ENCODE data around the gene WNT7B.

The WNT7B gene

DNA sequence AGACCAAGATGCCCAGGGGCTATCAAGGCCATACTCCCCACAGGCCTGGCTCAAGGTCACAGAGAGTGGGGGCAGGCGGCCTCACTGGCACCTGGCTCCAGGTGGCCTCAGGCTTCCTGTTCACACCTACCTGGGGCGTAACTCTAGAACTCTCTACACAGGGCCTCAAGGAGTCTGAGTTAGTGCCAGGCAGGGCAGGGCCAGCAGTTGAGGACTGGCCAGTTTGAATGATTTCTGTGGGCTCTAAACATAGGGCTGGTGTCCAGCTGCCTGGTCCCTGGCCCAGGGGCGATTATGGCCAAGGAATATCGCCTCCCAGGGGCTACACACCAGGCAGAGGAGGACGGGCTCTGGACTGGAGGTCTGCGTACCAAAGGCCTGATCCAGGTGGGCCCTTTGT is 79.2 kb downstream of the WNT7B start:
- no peak overlapping the region for H3K4me3 ChIP-seq (ENCODE audit: low read depth, low read length)
- TF ChIP-seq, protein P1, sequence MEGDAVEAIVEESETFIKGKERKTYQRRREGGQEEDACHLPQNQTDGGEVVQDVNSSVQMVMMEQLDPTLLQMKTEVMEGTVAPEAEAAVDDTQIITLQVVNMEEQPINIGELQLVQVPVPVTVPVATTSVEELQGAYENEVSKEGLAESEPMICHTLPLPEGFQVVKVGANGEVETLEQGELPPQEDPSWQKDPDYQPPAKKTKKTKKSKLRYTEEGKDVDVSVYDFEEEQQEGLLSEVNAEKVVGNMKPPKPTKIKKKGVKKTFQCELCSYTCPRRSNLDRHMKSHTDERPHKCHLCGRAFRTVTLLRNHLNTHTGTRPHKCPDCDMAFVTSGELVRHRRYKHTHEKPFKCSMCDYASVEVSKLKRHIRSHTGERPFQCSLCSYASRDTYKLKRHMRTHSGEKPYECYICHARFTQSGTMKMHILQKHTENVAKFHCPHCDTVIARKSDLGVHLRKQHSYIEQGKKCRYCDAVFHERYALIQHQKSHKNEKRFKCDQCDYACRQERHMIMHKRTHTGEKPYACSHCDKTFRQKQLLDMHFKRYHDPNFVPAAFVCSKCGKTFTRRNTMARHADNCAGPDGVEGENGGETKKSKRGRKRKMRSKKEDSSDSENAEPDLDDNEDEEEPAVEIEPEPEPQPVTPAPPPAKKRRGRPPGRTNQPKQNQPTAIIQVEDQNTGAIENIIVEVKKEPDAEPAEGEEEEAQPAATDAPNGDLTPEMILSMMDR (IDR thresholded peaks at IDR 0.05; ENCODE audit: borderline replicate concordance, insufficient read depth, low read depth, low read length), result no peak

DNA sequence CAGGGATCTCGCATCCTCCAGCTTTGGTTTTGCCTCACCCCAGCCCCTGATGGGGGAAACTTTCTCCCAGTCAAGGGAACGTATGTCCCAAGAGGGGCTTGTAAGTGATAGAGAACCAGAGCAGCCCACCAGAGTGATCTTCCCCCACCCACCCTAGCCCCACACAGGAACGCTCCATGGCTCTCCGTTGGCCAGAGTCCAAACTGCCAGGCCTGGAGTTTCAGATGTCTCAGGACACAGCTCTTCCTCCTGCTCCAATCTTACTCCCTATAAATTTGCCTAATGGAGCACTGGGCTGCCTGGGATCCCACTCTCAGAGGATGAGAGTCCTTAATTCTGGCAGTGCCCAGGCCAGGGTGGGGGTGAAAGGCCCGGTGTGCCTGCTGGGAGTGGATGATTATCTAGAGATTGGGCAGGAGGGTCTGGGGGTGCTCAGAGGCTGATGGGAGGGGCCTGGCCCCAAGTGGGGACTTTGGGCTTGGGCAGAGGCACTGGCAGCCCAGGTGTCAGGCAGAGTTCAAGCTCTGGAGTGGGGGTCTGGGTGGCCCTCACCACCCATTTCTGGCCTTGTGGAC is 79.9 kb downstream of the WNT7B start:
- TF ChIP-seq, protein P1 (IDR thresholded peaks at IDR 0.05; ENCODE audit: borderline replicate concordance, insufficient read depth, low read depth, low read length), result no peak
- no peak overlapping the region for H3K4me3 ChIP-seq (ENCODE audit: low read depth, low read length)

DNA sequence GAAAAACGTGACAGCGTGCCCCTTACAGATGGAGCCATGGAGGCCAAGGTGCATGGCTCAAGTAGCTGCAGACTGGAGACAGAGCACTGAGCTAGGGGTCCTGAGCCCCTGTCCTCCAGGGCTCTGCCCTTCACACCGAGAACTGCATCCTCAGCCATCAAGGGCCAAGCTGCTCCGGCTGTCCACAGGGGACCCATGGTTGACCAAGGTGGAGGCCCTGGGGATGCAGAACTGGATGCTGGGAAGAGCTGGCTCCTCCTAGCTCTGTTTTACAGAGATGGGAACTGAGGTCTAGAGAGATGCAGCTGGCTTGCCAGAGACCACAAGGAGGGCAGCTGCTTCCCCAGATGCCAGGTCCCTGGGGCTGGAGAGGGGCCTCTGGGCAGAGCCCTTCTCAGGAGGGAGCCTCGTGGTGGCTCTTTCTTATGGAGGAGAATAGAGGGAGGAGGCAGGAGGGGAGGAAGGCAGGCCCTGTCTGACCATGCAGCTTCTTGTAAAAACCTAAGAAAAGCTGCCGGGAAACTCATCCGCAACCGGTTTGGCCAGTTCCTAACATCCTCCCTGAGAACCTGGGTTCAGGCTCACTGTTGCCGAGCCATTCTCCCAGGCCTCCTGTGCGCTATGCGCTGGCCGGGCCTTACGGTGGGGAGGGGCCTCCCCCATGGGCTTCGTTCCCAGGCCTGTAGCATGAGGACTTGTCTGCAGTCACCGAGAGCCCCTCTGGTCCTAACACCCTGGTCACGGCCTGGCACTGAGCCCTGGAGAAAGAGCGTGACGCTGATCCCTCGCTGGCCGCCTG is 80.6 kb downstream of the WNT7B start:
- TF ChIP-seq, protein P1 (IDR thresholded peaks at IDR 0.05; ENCODE audit: borderline replicate concordance, insufficient read depth, low read depth, low read length), result no peak
- no peak overlapping the region for H3K4me3 ChIP-seq (ENCODE audit: low read depth, low read length)

DNA sequence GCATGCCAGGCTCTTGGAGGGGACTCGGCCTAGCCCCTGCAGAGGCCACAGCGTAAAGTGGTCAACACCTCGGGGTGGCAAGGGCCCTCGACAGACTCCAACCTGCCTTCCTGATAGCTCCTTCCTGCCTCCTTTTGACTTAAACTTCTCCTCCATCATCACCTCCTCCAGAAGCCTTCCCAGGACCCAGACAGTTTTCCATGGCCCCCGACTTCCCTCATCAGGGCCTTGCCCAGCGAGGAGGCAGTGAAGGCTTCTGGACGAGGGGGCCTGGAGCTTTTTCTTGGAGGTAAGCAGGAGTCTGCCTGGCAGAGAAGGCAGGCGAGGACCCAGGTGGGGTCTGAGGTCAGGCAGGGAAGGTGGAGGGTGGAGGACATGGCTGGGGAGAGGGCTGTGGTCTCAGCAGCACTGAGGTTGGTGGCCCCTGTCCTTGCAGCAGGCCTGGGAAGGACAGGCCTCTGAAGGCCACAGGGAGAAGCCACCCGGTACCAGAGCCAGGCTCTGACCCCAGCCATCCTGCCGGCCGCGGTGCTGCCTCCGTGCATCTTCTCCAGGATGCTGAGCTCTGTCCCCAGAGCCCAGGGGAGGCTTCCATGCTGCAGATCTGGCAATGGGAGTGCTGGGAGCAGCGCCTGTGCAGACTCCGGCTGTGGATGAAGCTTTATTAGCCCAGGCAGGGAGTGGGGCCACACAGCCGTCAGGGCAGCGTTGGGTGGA is 81.4 kb downstream of the WNT7B start:
- no peak overlapping the region for H3K4me3 ChIP-seq (ENCODE audit: low read depth, low read length)
- TF ChIP-seq, protein P1 (IDR thresholded peaks at IDR 0.05; ENCODE audit: borderline replicate concordance, insufficient read depth, low read depth, low read length), result no peak

DNA sequence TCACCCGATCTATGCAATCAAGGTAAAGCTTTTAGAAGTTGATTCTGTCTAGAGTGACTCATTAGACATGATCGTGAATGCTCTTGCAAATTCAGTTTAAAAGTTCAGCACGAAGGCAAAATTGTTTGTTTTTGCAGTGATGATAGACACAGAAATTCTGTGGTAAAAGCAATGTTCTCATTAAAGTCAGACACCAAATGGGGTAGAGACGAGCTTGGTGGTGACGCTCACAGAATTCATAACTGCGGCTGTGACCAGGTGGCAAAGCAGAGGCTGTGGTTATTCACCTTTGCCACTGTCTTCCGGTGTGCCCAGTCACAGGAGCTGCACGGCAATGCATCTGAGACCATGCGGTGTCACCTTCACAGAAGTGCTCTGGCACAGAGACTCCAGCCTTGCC is 83.4 kb downstream of the WNT7B start:
- TF ChIP-seq, protein P1 (IDR thresholded peaks at IDR 0.05; ENCODE audit: borderline replicate concordance, insufficient read depth, low read depth, low read length), result no peak
- no peak overlapping the region for H3K4me3 ChIP-seq (ENCODE audit: low read depth, low read length)

DNA sequence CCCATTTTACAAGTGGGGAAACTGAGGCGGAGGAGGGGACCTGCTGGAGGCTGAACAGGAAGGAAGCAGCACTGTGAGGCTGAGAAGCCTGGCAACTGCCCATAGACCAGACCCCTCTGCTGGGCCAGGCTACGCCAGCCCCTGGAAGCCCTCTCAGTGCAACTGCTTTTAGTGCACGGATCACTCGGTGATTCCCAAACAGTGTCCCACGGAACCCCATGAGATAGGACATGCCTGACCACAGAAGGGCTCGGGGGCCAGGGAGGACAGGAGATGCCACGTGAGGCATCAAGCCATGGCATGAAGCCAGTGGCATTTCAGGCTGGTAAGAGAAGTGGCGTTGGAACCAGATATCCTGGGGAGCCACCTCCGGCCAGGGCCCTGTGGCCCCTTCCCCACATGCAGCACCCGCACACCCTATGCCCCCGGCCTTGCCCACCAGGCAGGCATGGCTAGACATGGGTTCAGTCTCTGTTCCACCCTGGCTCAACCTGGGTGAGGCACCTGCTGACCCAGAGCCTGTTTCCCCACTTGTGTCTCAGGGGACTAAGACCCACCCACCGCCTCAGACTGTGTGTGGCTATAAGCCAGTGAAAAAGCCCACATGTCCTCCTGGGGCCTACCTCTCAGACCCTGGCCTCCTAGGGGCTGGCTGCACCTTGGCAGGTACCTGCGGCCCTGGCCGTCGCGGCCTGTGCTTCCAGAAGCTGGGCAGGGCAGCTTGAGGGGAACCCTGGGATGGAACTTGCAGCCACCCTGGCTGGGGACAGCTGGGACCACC is 84.1 kb downstream of the WNT7B start:
- TF ChIP-seq, protein P1 (IDR thresholded peaks at IDR 0.05; ENCODE audit: borderline replicate concordance, insufficient read depth, low read depth, low read length), result no peak
- no peak overlapping the region for H3K4me3 ChIP-seq (ENCODE audit: low read depth, low read length)
